H9 (cell line): ENCODE data around the gene NOS1AP. TPM values are rescaled to one million over a fixed set of nuclear protein-coding genes. Genes with fewer than 3 reads are reported as not detected.

ENCODE experiments used
- DNase-seq: peaks from one replicate; pipeline ENCODE4 v3.0.0-alpha.2; 2017
- H2AFZ ChIP-seq: one replicate; pipeline ENCODE4 v1.6.1; 2013; ENCODE audit warnings: mild to moderate bottlenecking, low read length, control low read depth, moderate library complexity
- H2AK5ac ChIP-seq: 2 replicates; pipeline ENCODE4 v1.6.1; 2013; ENCODE audit warnings: low read length, control low read depth, mixed read lengths; ENCODE audit not compliant: insufficient read length
- H2BK120ac ChIP-seq: one replicate; pipeline ENCODE4 v1.6.1; 2013; ENCODE audit warnings: low read depth, mild to moderate bottlenecking, low read length, control low read depth, inconsistent platforms; ENCODE audit not compliant: poor library complexity, severe bottlenecking
- H2BK12ac ChIP-seq: 2 replicates; pipeline ENCODE4 v1.6.1; 2013; ENCODE audit warnings: low read length, control low read depth, mixed read lengths, low read depth; ENCODE audit not compliant: insufficient read length
- H2BK15ac ChIP-seq: 2 replicates; pipeline ENCODE4 v1.6.1; 2013; ENCODE audit warnings: low read depth, low read length, control low read depth
- H2BK20ac ChIP-seq: one replicate; pipeline ENCODE4 v1.6.1; 2013; ENCODE audit warnings: low read depth, mild to moderate bottlenecking, low read length, control low read depth, inconsistent platforms; ENCODE audit not compliant: poor library complexity, severe bottlenecking
- H2BK5ac ChIP-seq: 2 replicates; pipeline ENCODE4 v1.6.1; 2013; ENCODE audit warnings: low read length, control low read depth, mixed read lengths; ENCODE audit not compliant: insufficient read length
- H3K14ac ChIP-seq: 2 replicates; pipeline ENCODE4 v1.6.1; 2013; ENCODE audit warnings: low read length, control low read depth; ENCODE audit not compliant: insufficient read depth
- H3K18ac ChIP-seq: 2 replicates; pipeline ENCODE4 v1.6.1; 2013; ENCODE audit warnings: low read depth, mild to moderate bottlenecking, mixed read lengths, low read length, control low read depth; ENCODE audit not compliant: insufficient read length
- H3K23ac ChIP-seq: 2 replicates; pipeline ENCODE4 v1.6.1; 2013; ENCODE audit warnings: low read length, control low read depth, mixed read lengths, low read depth; ENCODE audit not compliant: insufficient read length
- H3K23me2 ChIP-seq: 2 replicates; pipeline ENCODE4 v1.6.1; 2013; ENCODE audit warnings: low read depth, mild to moderate bottlenecking, mixed read lengths, low read length, control low read depth; ENCODE audit not compliant: insufficient read length, poor library complexity, severe bottlenecking
- H3K27ac ChIP-seq: 2 replicates; pipeline ENCODE4 v1.5.1; 2013; ENCODE audit warnings: low read length, control low read depth, mixed read lengths, low read depth; ENCODE audit not compliant: insufficient read length
- H3K27me3 ChIP-seq: 2 replicates; pipeline ENCODE4 v1.6.1; 2013; ENCODE audit warnings: low read length, control low read depth, inconsistent platforms; ENCODE audit not compliant: insufficient read depth
- H3K4ac ChIP-seq: 2 replicates; pipeline ENCODE4 v1.6.1; 2013; ENCODE audit warnings: low read depth, mild to moderate bottlenecking, control low read depth, inconsistent platforms, low read length, moderate library complexity
- H3K4me1 ChIP-seq: 2 replicates; pipeline ENCODE4 v1.6.1; 2013; ENCODE audit warnings: low read length, control low read depth, inconsistent platforms; ENCODE audit not compliant: insufficient read depth
- H3K4me2 ChIP-seq: 2 replicates; pipeline ENCODE4 v1.6.1; 2013; ENCODE audit warnings: low read length, control low read depth, mixed read lengths; ENCODE audit not compliant: insufficient read length, insufficient read depth
- H3K56ac ChIP-seq: 2 replicates; pipeline ENCODE4 v1.6.1; 2013; ENCODE audit warnings: low read depth, mild to moderate bottlenecking, mixed read lengths, low read length, control low read depth; ENCODE audit not compliant: insufficient read length
- H3K79me1 ChIP-seq: 2 replicates; pipeline ENCODE4 v1.6.1; 2013; ENCODE audit warnings: low read depth, mild to moderate bottlenecking, moderate library complexity, low read length, control low read depth, inconsistent platforms; ENCODE audit not compliant: insufficient read depth, poor library complexity, severe bottlenecking
- H3K79me2 ChIP-seq: 2 replicates; pipeline ENCODE4 v1.6.1; 2013; ENCODE audit warnings: low read length, control low read depth, inconsistent platforms; ENCODE audit not compliant: insufficient read depth
- H3K9ac ChIP-seq: 2 replicates; pipeline ENCODE4 v1.6.1; 2013; ENCODE audit warnings: low read length, control low read depth, mixed read lengths; ENCODE audit not compliant: insufficient read length; ENCODE audit errors: extremely low read depth
- H3K9me3 ChIP-seq: one replicate; pipeline ENCODE4 v1.6.1; 2013; ENCODE audit warnings: low read depth, low read length, inconsistent platforms; ENCODE audit not compliant: control insufficient read depth
- H3T11ph ChIP-seq: one replicate; pipeline ENCODE4 v1.6.1; 2013; ENCODE audit warnings: mild to moderate bottlenecking, low read length, control low read depth, inconsistent platforms
- H4K20me1 ChIP-seq: one replicate; pipeline ENCODE4 v1.6.1; 2013; ENCODE audit not compliant: control insufficient read depth, insufficient read length, insufficient read depth
- H4K5ac ChIP-seq: 2 replicates; pipeline ENCODE4 v1.6.1; 2013; ENCODE audit warnings: low read depth, mild to moderate bottlenecking, mixed read lengths, low read length, control low read depth; ENCODE audit not compliant: insufficient read length
- H4K8ac ChIP-seq: replicated peaks from 2 replicates; pipeline ENCODE4 v1.6.1; 2013; ENCODE audit warnings: low read length, control low read depth, mixed read lengths, low read depth; ENCODE audit not compliant: insufficient read length
- H4K91ac ChIP-seq: 2 replicates; pipeline ENCODE4 v1.6.1; 2013; ENCODE audit warnings: low read depth, mild to moderate bottlenecking, moderate library complexity, mixed read lengths, low read length, control low read depth; ENCODE audit not compliant: insufficient read length
- H3K27ac Mint-ChIP-seq, 3 experiments: 2 replicates in 2 of 3; 3 replicates in 1 of 3; pipeline ENCODE4 v1.8.0; 2020 to 2021; ENCODE audit warnings: mixed read lengths in 3 of 3, mild to moderate bottlenecking in 1 of 3, moderate library complexity in 1 of 3
- H3K27me3 Mint-ChIP-seq: 2 replicates; pipeline ENCODE4 v1.8.0; 2021; ENCODE audit warnings: low read depth, mild to moderate bottlenecking, moderate library complexity, mixed read lengths
- H3K36me3 Mint-ChIP-seq, 3 experiments: 2 replicates in 2 of 3; 3 replicates in 1 of 3; pipeline ENCODE4 v1.8.0; 2020 to 2021; ENCODE audit warnings: low read depth in 3 of 3, mixed read lengths in 3 of 3; ENCODE audit not compliant: insufficient read depth in 1 of 3
- H3K4me1 Mint-ChIP-seq, 2 experiments: 2 replicates each; pipeline ENCODE4 v1.8.0; 2020; ENCODE audit warnings: mixed read lengths in 2 of 2
- H3K4me3 Mint-ChIP-seq, 2 experiments: 2 replicates in 1 of 2; 3 replicates in 1 of 2; pipeline ENCODE4 v1.8.0; 2020 to 2021; ENCODE audit warnings: mild to moderate bottlenecking in 2 of 2, mixed read lengths in 2 of 2, moderate library complexity in 1 of 2
- H3K9me3 Mint-ChIP-seq, 2 experiments: 2 replicates in 1 of 2; 3 replicates in 1 of 2; pipeline ENCODE4 v1.8.0; 2020; ENCODE audit warnings: mild to moderate bottlenecking in 2 of 2, mixed read lengths in 2 of 2, moderate library complexity in 1 of 2
- WGBS: extraction: QIAGEN DNeasy Blood & Tissue Kit; methylation state at CpG from one replicate; pipeline ENCODE4 v1.1.7; 2013; ENCODE audit warnings: missing lambda C conversion rate, low lambda C conversion rate, mixed read lengths; ENCODE audit not compliant: insufficient read length; ENCODE audit errors: extremely low coverage; 5-methylcytosine and 5-hydroxymethylcytosine counted together
- total RNA-seq: library from RNA; stranded (reverse); gene quantifications from 2 replicates; pipeline ENCODE4 v1.2.1, GENCODE V29; 2021
- TF ChIP-seq, protein P1 (sequence below): fragments of 200-600 bp; sonication (generic); conservative IDR thresholded peaks from 3 replicates; pipeline ENCODE4 v1.8.0; 2021; ENCODE audit warnings: antibody characterized with exemption, mild to moderate bottlenecking

NOS1AP gene
- total RNA-seq, 1 experiment from 2014 or later, result 8.4 TPM

DNA sequence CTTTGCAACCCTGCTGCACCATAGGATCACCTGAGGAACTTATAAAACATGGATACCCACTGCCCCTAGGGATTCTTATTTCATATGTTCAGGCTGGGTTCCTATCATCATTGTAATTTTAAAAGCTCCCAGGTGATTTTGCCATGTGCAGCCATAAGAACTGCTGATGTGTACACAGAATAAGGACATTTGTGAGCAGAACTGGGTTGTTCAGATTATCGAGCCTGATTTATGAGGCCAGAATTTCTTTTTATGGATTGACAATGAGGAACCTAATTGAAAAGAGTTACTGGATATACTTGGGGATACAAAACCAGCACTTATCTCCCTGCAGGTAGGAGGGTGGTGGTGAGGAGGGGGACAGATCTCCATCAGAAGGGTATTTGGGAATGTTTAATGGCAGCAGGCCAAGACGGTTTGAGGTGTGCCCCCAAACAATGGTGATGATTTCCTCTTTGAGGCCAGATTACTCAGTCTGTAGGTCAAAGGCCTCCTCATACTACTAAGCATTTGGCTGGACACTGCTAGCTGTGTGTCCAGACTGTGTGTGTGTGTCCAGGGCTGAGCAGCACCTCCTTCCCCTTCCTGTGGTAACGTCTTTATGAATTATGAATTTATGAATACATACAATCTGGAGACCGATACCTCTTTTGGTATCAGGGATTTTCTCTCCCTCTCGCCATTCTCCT is 18.9 kb downstream of the NOS1AP start:
- no peak overlapping the region for H3K56ac ChIP-seq
- H3K14ac ChIP-seq, result no peak overlapping the region

More for the DNA sequence above, 18.9 kb downstream of the NOS1AP start:
- Histone ChIP-seq H2AFZ (no peak overlapping the region), H3K4ac (no peak overlapping the region), H3K23ac (no peak overlapping the region), H2BK15ac (no peak overlapping the region), H3K27me3 (no peaks in the 10 kb centered on the region; the same call in 1 of the 2 replicates), H2BK12ac (no peak overlapping the region), H3K18ac (no peak overlapping the region), H2BK5ac (no peak overlapping the region), H4K20me1 (no peaks in the 10 kb centered on the region), H2AK5ac (no peak overlapping the region), H3K27ac (no peak overlapping the region), H3K4me1 (peaks cover 6% of the 10 kb centered on the region; the same call in 1 of the 2 replicates), H4K91ac (no peak overlapping the region), H4K5ac (no peak overlapping the region), H2BK120ac (no peak overlapping the region), H4K8ac (no peak overlapping the region), H3K9ac (no peak overlapping the region), H2BK20ac (no peak overlapping the region), H3K4me2 (no peak overlapping the region), H3K23me2 (no peaks in the 10 kb centered on the region), H3K79me1 (no peaks in the 10 kb centered on the region), H3K9me3 (no peaks in the 10 kb centered on the region), H3K79me2 (peaks cover 2% of the 10 kb centered on the region; the same call in 1 of the 2 replicates), H3T11ph (no peak overlapping the region)
- DNase-seq, result no peak
- H3K4me1 Mint-ChIP-seq, result peaks cover 38 to 42% of the 10 kb centered on the region in 2 experiments
- H3K9me3 Mint-ChIP-seq, result peaks cover 4 to 10% of the 10 kb centered on the region in 2 experiments
- H3K4me3 Mint-ChIP-seq, result no peak overlapping the region
- TF ChIP-seq, protein P1, sequence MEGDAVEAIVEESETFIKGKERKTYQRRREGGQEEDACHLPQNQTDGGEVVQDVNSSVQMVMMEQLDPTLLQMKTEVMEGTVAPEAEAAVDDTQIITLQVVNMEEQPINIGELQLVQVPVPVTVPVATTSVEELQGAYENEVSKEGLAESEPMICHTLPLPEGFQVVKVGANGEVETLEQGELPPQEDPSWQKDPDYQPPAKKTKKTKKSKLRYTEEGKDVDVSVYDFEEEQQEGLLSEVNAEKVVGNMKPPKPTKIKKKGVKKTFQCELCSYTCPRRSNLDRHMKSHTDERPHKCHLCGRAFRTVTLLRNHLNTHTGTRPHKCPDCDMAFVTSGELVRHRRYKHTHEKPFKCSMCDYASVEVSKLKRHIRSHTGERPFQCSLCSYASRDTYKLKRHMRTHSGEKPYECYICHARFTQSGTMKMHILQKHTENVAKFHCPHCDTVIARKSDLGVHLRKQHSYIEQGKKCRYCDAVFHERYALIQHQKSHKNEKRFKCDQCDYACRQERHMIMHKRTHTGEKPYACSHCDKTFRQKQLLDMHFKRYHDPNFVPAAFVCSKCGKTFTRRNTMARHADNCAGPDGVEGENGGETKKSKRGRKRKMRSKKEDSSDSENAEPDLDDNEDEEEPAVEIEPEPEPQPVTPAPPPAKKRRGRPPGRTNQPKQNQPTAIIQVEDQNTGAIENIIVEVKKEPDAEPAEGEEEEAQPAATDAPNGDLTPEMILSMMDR, result no peak
- peaks cover 15% of the 10 kb centered on the region for H3K27me3 Mint-ChIP-seq
- peaks cover 3 to 23% (median 10%) of the 10 kb centered on the region in 3 experiments for H3K36me3 Mint-ChIP-seq
- WGBS, result no CpG with 5 or more reads among the region's 5 CpGs
- no peak overlapping the region; a peak in 1 of 7 replicates for H3K27ac Mint-ChIP-seq
